Neural progenitor cell (in vitro differentiated cells): ENCODE data around the gene DAP3. TPM values are rescaled to one million over a fixed set of nuclear protein-coding genes. Genes with fewer than 3 reads are reported as not detected.

Experiments used
- DNase-seq: peaks from one replicate; pipeline ENCODE4 v3.0.0-alpha.2; 2016; ENCODE audit warnings: low spot score
- H2AFZ ChIP-seq: fragments of 200-600 bp; sonication (generic); replicated peaks from 2 replicates; pipeline ENCODE4 v1.6.1; 2016; ENCODE audit warnings: antibody characterized with exemption
- H3F3A ChIP-seq: fragments of 200-600 bp; sonication (generic); 2 replicates; pipeline ENCODE4 v1.6.1; 2016; ENCODE audit warnings: antibody characterized with exemption, low read depth
- H3K27ac ChIP-seq: fragments of 200-600 bp; sonication (generic); 2 replicates; pipeline ENCODE4 v1.5.1; 2016; ENCODE audit warnings: mild to moderate bottlenecking
- H3K27me3 ChIP-seq: fragments of 200-600 bp; sonication (generic); 2 replicates; pipeline ENCODE4 v1.6.1; 2016; ENCODE audit warnings: mild to moderate bottlenecking, moderate library complexity
- H3K36me3 ChIP-seq: fragments of 200-600 bp; sonication (generic); 2 replicates; pipeline ENCODE4 v1.5.1; 2016
- H3K4me1 ChIP-seq: fragments of 200-600 bp; sonication (generic); 2 replicates; pipeline ENCODE4 v1.6.1; 2016; ENCODE audit warnings: mixed run types
- H3K4me2 ChIP-seq: fragments of 200-600 bp; sonication (generic); 2 replicates; pipeline ENCODE4 v1.6.1; 2016
- H3K4me3 ChIP-seq: fragments of 200-600 bp; sonication (generic); 2 replicates; pipeline ENCODE4 v1.5.1; 2016
- H3K79me2 ChIP-seq: fragments of 200-600 bp; sonication (generic); 2 replicates; pipeline ENCODE4 v1.6.1; 2016; ENCODE audit warnings: low read depth
- H3K9ac ChIP-seq: fragments of 200-600 bp; sonication (generic); 2 replicates; pipeline ENCODE4 v1.6.1; 2016
- H3K9me3 ChIP-seq: fragments of 200-600 bp; sonication (generic); 2 replicates; pipeline ENCODE4 v1.5.1; 2016; ENCODE audit warnings: low read depth
- H4K20me1 ChIP-seq: fragments of 200-600 bp; sonication (generic); 2 replicates; pipeline ENCODE4 v1.6.1; 2016; ENCODE audit warnings: low read depth
- H3K27ac Mint-ChIP-seq: 3 replicates; pipeline ENCODE4 v1.8.0; 2021; ENCODE audit warnings: mixed read lengths
- H3K27me3 Mint-ChIP-seq: 2 replicates; pipeline ENCODE4 v1.8.0; 2022; ENCODE audit warnings: low read depth, mild to moderate bottlenecking, inconsistent platforms, moderate library complexity, mixed read lengths; ENCODE audit not compliant: insufficient read depth
- H3K36me3 Mint-ChIP-seq: 3 replicates; pipeline ENCODE4 v1.8.0; 2021; ENCODE audit warnings: mixed read lengths
- H3K4me1 Mint-ChIP-seq: 3 replicates; pipeline ENCODE4 v1.8.0; 2021; ENCODE audit warnings: mixed read lengths
- H3K4me3 Mint-ChIP-seq: 3 replicates; pipeline ENCODE4 v1.8.0; 2021; ENCODE audit warnings: mild to moderate bottlenecking, moderate library complexity, mixed read lengths
- H3K9me3 Mint-ChIP-seq: 3 replicates; pipeline ENCODE4 v1.8.0; 2020; ENCODE audit warnings: mixed read lengths
- CTCF ChIP-seq: fragments of 200-600 bp; sonication (generic); IDR thresholded peaks from 2 replicates; pipeline ENCODE4 v1.5.1; 2017; ENCODE audit warnings: antibody characterized with exemption, mild to moderate bottlenecking
- EZH2 ChIP-seq: fragments of 200-600 bp; sonication (generic); IDR thresholded peaks from 2 replicates; pipeline ENCODE4 v1.6.1; 2017; ENCODE audit warnings: antibody characterized with exemption, mild to moderate bottlenecking, moderate library complexity
- EZH2phosphoT487 ChIP-seq: fragments of 200-600 bp; sonication (generic); IDR thresholded peaks from 2 replicates; pipeline ENCODE4 v1.6.1; 2017; ENCODE audit warnings: antibody characterized with exemption
- total RNA-seq: library from RNA; depleted of rRNA; stranded (reverse); fragments of >200 nt; gene quantifications from 2 replicates; pipeline ENCODE4 v1.2.3, GENCODE V29; 2015; ENCODE audit warnings: low replicate concordance

DAP3 gene
- total RNA-seq, 1 donor from 2014 or later = 70.9 TPM

GRCh38 chr1:155777582-155777981, 88.7 kb downstream of the DAP3 start:
- TF ChIP-seq EZH2phosphoT487 (no peak), EZH2 (no peak), CTCF (no peak)
- no peak for DNase-seq
- Mint-ChIP-seq H3K4me3 (no peak overlapping the region), H3K9me3 (no peaks in the 10 kb centered on the region), H3K27me3 (no peaks in the 10 kb centered on the region), H3K27ac (no peak overlapping the region), H3K4me1 (no peaks in the 10 kb centered on the region), H3K36me3 (peaks cover 34% of the 10 kb centered on the region)
- Histone ChIP-seq H3F3A (no peaks in the 10 kb centered on the region), H3K4me2 (no peak overlapping the region), H3K9me3 (no peaks in the 10 kb centered on the region), H4K20me1 (no peaks in the 10 kb centered on the region), H3K4me3 (no peak overlapping the region), H3K79me2 (no peaks in the 10 kb centered on the region), H2AFZ (no peak overlapping the region), H3K36me3 (peaks cover 10% of the 10 kb centered on the region), H3K9ac (no peak overlapping the region), H3K27me3 (no peaks in the 10 kb centered on the region), H3K4me1 (no peaks in the 10 kb centered on the region), H3K27ac (no peak overlapping the region)

Other genes starting within 250 kb of the DAP3 start
- gene ASH1L, start 126.3 kb upstream of the DAP3 start, total RNA-seq = 27.4 and 42.1 TPM in 2 replicates
- 36.6 and 45.9 TPM in 2 replicates for gene MSTO1, start 78.9 kb upstream of the DAP3 start, total RNA-seq
- gene YY1AP1, start 317 bp upstream of the DAP3 start, total RNA-seq = 42.7 and 44.8 TPM in 2 replicates
- gene GON4L, start 168.1 kb downstream of the DAP3 start, total RNA-seq = 31.4 and 41.8 TPM in 2 replicates
- gene SYT11, start 170.5 kb downstream of the DAP3 start, total RNA-seq = 6.3 TPM in 2 replicates
- 41.5 and 51.3 TPM in 2 replicates for gene RIT1, start 222.3 kb downstream of the DAP3 start, total RNA-seq
- gene KHDC4, start 245.3 kb downstream of the DAP3 start, total RNA-seq = 91.5 and 91.9 TPM in 2 replicates